Coronary artery (tissue), 2 donors: ENCODE data around the gene LYRM2.
A peak's percentile ranks its signal among the peaks of the same experiment; 100 is the strongest.

ENCODE experiments used
- DNase-seq: peaks from one replicate; pipeline ENCODE4 v3.0.0-alpha.2; 2017; ENCODE audit warnings: low spot score
- H3K27ac ChIP-seq, 2 donors: fragments of 200-600 bp; sonication (generic); one replicate each; pipeline ENCODE4 v1.5.1; 2016 to 2019
- H3K4me3 ChIP-seq: fragments of 200-600 bp; sonication (generic); 2 replicates; pipeline ENCODE4 v1.5.1; 2016; ENCODE audit warnings: mild to moderate bottlenecking, moderate library complexity
- CTCF ChIP-seq: fragments of 200-600 bp; sonication (generic); IDR thresholded peaks from one replicate; pipeline ENCODE4 v1.5.1; 2019; ENCODE audit warnings: antibody characterized with exemption

LYRM2 gene

DNA sequence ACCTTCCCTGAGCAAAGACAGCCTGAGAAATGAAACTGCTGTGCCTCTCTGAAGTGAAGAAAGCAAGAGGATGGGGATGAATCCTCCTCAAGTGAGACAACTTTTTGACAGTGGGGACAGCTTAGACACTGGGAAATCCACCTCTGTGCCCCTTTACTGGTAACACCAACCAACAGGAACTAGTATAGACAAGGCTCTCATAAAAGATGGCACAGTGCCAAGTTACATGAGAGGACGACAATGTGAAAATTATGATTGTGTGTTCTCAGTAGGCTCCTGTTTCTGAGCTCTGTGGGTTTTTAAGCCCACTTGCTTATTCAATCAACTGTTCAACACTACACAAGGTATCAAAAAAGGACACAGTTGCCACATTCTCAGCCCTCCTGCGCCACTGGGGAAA, 41.6 kb upstream of the LYRM2 start:
- no peak for TF ChIP-seq CTCF
- Histone ChIP-seq H3K27ac (no peak overlapping the region), H3K4me3 (no peak overlapping the region)

DNA sequence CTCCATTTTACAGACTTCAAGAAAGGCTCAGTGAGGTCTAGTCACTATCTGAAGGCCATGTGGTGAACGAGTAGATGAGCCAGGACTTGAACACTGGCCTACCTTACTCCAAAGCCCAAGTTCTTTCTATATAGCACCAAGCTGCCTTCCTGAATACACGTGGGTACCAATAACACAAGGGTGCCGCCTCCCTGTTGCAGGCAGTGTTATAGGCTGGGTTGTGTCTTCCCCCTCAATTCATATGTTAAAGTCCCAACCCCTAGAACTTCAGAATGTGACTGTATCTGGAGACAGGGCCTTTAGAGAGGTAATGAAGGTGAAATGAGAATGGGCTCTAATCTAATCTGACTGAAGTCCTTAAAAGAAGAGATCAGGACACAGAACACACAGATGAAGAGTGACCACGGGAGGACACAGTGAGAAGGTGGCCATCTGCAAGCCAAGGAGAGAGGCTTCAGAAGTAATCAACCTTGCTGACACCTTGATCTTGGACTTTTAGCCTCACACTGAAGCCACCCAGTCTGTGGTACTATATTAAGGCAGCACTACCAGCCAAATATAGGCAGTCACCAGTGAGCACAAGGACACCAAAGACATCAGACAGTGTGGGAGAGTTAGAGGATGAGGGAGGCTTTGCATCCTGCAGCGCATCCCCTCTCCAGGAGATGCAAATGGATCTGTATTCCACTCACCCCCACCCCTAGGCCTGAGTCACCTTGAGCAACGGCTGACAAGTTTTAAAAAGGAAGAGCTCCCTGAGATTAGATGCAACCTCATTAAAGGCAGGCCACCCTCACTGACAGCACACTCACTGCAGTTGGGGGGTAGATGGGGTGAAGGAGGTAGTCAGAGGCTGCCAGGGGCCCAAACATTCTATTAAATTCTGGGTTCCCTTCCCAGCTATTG, 40.9 kb upstream of the LYRM2 start:
- no peak overlapping the region for H3K27ac ChIP-seq
- DNase-seq, result no peak
- H3K4me3 ChIP-seq, result no peak overlapping the region
- TF ChIP-seq CTCF, result no peak

More for the DNA sequence above, 41.6 kb upstream of the LYRM2 start:
- no peak for DNase-seq

- H3K27ac ChIP-seq, result no peak overlapping the region
- H3K4me3 ChIP-seq, result no peak overlapping the region
- TF ChIP-seq CTCF, result no peak
- DNase-seq, result no peak
These were observed 40.0 kb upstream of the LYRM2 start for GRCh38 chr6:89678531-89678930.

GRCh38 chr6:89675949-89676748, 37.6 kb upstream of the LYRM2 start:
- TF ChIP-seq CTCF, result no peak
- H3K27ac ChIP-seq, result no peak overlapping the region
- no peak for DNase-seq

DNA sequence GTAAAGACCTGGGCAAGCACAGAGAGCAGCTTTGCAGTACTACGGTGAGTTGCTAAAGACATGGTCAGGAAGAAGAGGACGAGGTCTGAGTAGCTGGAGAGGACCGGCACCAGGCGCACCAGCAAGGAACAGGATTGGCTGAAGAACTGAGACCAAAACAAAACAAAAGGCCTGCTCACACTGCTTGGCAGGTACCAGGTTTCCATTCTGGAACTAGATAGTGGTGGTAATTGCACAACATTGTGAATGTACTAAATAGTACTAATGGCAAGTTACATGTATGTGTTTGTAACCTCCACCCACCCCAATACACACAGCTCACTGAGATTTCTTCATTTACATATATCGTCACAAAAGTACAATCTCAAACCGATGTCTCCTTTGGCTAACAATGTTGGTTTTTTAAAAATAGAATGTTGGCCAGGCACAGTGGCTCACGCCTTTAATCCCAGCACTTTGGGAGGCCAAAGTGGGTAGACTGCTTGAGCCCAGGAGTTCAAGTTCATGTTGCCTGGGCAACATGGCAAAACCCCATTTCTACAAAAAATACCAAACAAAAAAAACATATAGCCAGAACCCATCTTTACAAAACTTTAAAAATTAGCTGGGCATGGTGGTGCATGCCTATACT, 32.5 kb upstream of the LYRM2 start:
- no peak for TF ChIP-seq CTCF
- no peak for DNase-seq
- H3K4me3 ChIP-seq, result no peak overlapping the region
- H3K27ac ChIP-seq, result no peak overlapping the region

More at GRCh38 chr6:89675949-89676748, 37.6 kb upstream of the LYRM2 start:
- no peak overlapping the region for H3K4me3 ChIP-seq

- TF ChIP-seq CTCF, result no peak
- no peak for DNase-seq
- no peak overlapping the region for H3K4me3 ChIP-seq
- peak overlapping the region in 1 of 2 donors; percentile 42 for H3K27ac ChIP-seq
These were observed 30.5 kb upstream of the LYRM2 start for GRCh38 chr6:89669002-89669401.
